Spinal cord (tissue), 10 donors: Measurements from ENCODE around the gene DNAJB1. TPM values are rescaled to one million over a fixed set of nuclear protein-coding genes. Genes with fewer than 3 reads are reported as not detected.
"Not testable (repeated sequence)": the region's sequence is repeated elsewhere in the genome, so short reads cannot be mapped to it uniquely, and the experiment has no call there.

Experiments used
- DNase-seq, 6 donors: peaks; one replicate each; pipeline versions ENCODE4 v3.0.0 to v3.0.0-alpha.2; 2013 to 2015; ENCODE audit warnings: low spot score in 6 of 6, low read depth in 4 of 6
- H3K27ac ChIP-seq: one replicate; pipeline ENCODE4 v1.5.1; 2013; ENCODE audit warnings: low read depth, low read length, control low read depth
- H3K27me3 ChIP-seq: one replicate; pipeline ENCODE4 v1.6.1; 2013; ENCODE audit warnings: low read length; ENCODE audit not compliant: control insufficient read depth, insufficient read depth
- H3K36me3 ChIP-seq: one replicate; pipeline ENCODE4 v1.6.1; 2013; ENCODE audit warnings: low read length; ENCODE audit not compliant: control insufficient read depth, insufficient read depth
- H3K4me1 ChIP-seq: one replicate; pipeline ENCODE4 v1.6.1; 2013; ENCODE audit warnings: low read length; ENCODE audit not compliant: control insufficient read depth, insufficient read depth
- H3K4me3 ChIP-seq: one replicate; pipeline ENCODE4 v1.5.1; 2013; ENCODE audit warnings: low read depth, low read length, control low read depth
- H3K9me3 ChIP-seq: one replicate; pipeline ENCODE4 v1.6.1; 2013; ENCODE audit warnings: low read length; ENCODE audit not compliant: control insufficient read depth, insufficient read depth
- WGBS: methylation state at CpG from one replicate; pipeline ENCODE4 v1.1.5; 2013; ENCODE audit warnings: missing lambda C conversion rate; ENCODE audit not compliant: insufficient coverage; 5-methylcytosine and 5-hydroxymethylcytosine counted together
- long read RNA-seq, 4 donors: transcript quantifications; one replicate each; lab custom pipeline, GENCODE V29; 2026
- polyA plus RNA-seq, 2 donors: library from polyadenylated mRNA; unstranded; fragments of 120-200 nt; gene quantifications; one replicate each; pipeline ENCODE4 v1.2.1, GENCODE V29; 2013; ENCODE audit not compliant: insufficient read length in 2 of 2
- total RNA-seq, 2 donors: library from RNA; depleted of rRNA in 1 of 2; stranded (reverse); fragments of 120-200 nt in 1 of 2; fragments of >200 nt in 1 of 2; gene quantifications; one replicate each; pipeline versions ENCODE4 v1.2.3 to v1.2.4, GENCODE V29; 2013 to 2014
- donor health status: healthy.

DNAJB1 gene
- total RNA-seq = 10 to 100 TPM; 78.3 to 91.1 TPM
- 100 to 1,000 TPM in 1 of 2 donors, 10 to 100 TPM in 1; 85.2 to 102 TPM for polyA plus RNA-seq
- long read RNA-seq, donor 1, transcript DNAJB1-201 (3 exons, 2,264 nt) = major isoform, 50 of 188 reads
- long read RNA-seq, donor 1, transcript DNAJB1-208 (3 exons, 882 nt) = minor isoform, 9 of 188 reads
- long read RNA-seq, donor 1, partial matches to known transcripts = 61 of 188 reads
- long read RNA-seq, donor 1, other reads (novel, unspliced or antisense) = 68 of 188 reads
- long read RNA-seq, donor 2, transcript DNAJB1-201 (3 exons, 2,264 nt) = major isoform, 9 of 30 reads
- long read RNA-seq, donor 2, partial matches to known transcripts = 18 of 30 reads
- long read RNA-seq, donor 2, other reads (novel, unspliced or antisense) = 0 of 30 reads
- long read RNA-seq, donor 3, transcript DNAJB1-201 (3 exons, 2,264 nt) = major isoform, 16 of 29 reads
- long read RNA-seq, donor 3, partial matches to known transcripts = 13 of 29 reads
- long read RNA-seq, donor 3, other reads (novel, unspliced or antisense) = 0 of 29 reads
- long read RNA-seq, donor 4, transcript DNAJB1-201 (3 exons, 2,264 nt) = major isoform, 29 of 67 reads
- long read RNA-seq, donor 4, partial matches to known transcripts = 34 of 67 reads
- long read RNA-seq, donor 4, other reads (novel, unspliced or antisense) = 0 of 67 reads

GRCh38 chr19:14517840-14518505, at the start of gene DNAJB1:
Gene DNAJB1, minus strand, starts transcription at chr19:14518397. Its CDS starts 48 bp downstream, at chr19:14518349.
- WGBS = 0% methylated on average over 76 of the region's 82 CpGs
- H3K4me3 ChIP-seq = peak within 1 kb of the TSS; percentile 94

GRCh38 chr19:14567079-14567478, 48.9 kb upstream of the DNAJB1 start:
- H3K27ac ChIP-seq = no peak overlapping the region
- H3K4me1 ChIP-seq = peaks cover 22% of the 10 kb centered on the region

More at GRCh38 chr19:14517840-14518505, at the start of gene DNAJB1:
- DNase-seq = peak in 2 of 6 donors; percentile 79 to 88
- Histone ChIP-seq H3K27ac (peak within 1 kb of the TSS; percentile 99), H3K9me3 (no peaks in the 10 kb centered on the region), H3K4me1 (peaks cover 36% of the 10 kb centered on the region), H3K27me3 (no peaks in the 10 kb centered on the region), H3K36me3 (peaks cover 33% of the 10 kb centered on the region)

GRCh38 chr19:14566712-14567077, 48.5 kb upstream of the DNAJB1 start:
- Histone ChIP-seq H3K36me3 (peaks cover 79% of the 10 kb centered on the region), H3K27ac (no peak overlapping the region), H3K27me3 (no peaks in the 10 kb centered on the region), H3K9me3 (no peaks in the 10 kb centered on the region), H3K4me1 (peaks cover 24% of the 10 kb centered on the region), H3K4me3 (no peak overlapping the region)
- 88% methylated on average over 18 of the region's 18 CpGs for WGBS
- DNase-seq = no peak

More at GRCh38 chr19:14567079-14567478, 48.9 kb upstream of the DNAJB1 start:
- 85% methylated on average over 11 of the region's 11 CpGs for WGBS
- Histone ChIP-seq H3K27me3 (no peaks in the 10 kb centered on the region), H3K4me3 (no peak overlapping the region), H3K36me3 (peaks cover 75% of the 10 kb centered on the region), H3K9me3 (no peaks in the 10 kb centered on the region)
- no peak for DNase-seq

- Histone ChIP-seq H3K27me3 (no peaks in the 10 kb centered on the region), H3K27ac (no peak overlapping the region), H3K4me1 (peaks cover 26% of the 10 kb centered on the region), H3K9me3 (no peaks in the 10 kb centered on the region), H3K36me3 (peaks cover 82% of the 10 kb centered on the region), H3K4me3 (no peak overlapping the region)
- 83% methylated on average over 12 of the region's 31 CpGs for WGBS
- no peak for DNase-seq
These were observed 47.8 kb upstream of the DNAJB1 start for GRCh38 chr19:14565765-14566711.

- H3K4me3 ChIP-seq = no peak overlapping the region
- no peaks in the 10 kb centered on the region for H3K27me3 ChIP-seq
- 92% methylated on average over 22 of the region's 22 CpGs for WGBS
- no peak overlapping the region for H3K27ac ChIP-seq
- peaks cover 26% of the 10 kb centered on the region for H3K4me1 ChIP-seq
- peaks cover 84% of the 10 kb centered on the region for H3K36me3 ChIP-seq
- DNase-seq = no peak
- no peaks in the 10 kb centered on the region for H3K9me3 ChIP-seq
These were observed 47.1 kb upstream of the DNAJB1 start for GRCh38 chr19:14565298-14565679.

GRCh38 chr19:14564652-14565297, 46.6 kb upstream of the DNAJB1 start:
- not testable (repeated sequence) for H3K27me3 ChIP-seq, DNase-seq, H3K27ac ChIP-seq, H3K9me3 ChIP-seq, H3K4me3 ChIP-seq
- peaks cover 31% of the 10 kb centered on the region for H3K4me1 ChIP-seq
- H3K36me3 ChIP-seq = peaks cover 87% of the 10 kb centered on the region
- 71% methylated on average over 7 of the region's 22 CpGs for WGBS

GRCh38 chr19:14563989-14564651, 45.9 kb upstream of the DNAJB1 start:
- Histone ChIP-seq H3K4me3 (no peak overlapping the region), H3K27ac (no peak overlapping the region), H3K9me3 (no peaks in the 10 kb centered on the region), H3K4me1 (peaks cover 32% of the 10 kb centered on the region), H3K27me3 (no peaks in the 10 kb centered on the region), H3K36me3 (peaks cover 83% of the 10 kb centered on the region)
- WGBS = 80% methylated on average over 2 of the region's 33 CpGs
- DNase-seq = no peak

GRCh38 chr19:14563590-14563926, 45.4 kb upstream of the DNAJB1 start:
- no peaks in the 10 kb centered on the region for H3K27me3 ChIP-seq
- WGBS = 89% methylated on average over 16 of the region's 16 CpGs
- H3K4me1 ChIP-seq = peaks cover 32% of the 10 kb centered on the region
- no peaks in the 10 kb centered on the region for H3K9me3 ChIP-seq
- peaks cover 81% of the 10 kb centered on the region for H3K36me3 ChIP-seq
- no peak overlapping the region for H3K4me3 ChIP-seq
- DNase-seq = no peak
- H3K27ac ChIP-seq = no peak overlapping the region
